ENCODE measurements around the gene DIDO1.

Gene DIDO1

GRCh38 chr20:62829231-62830230 is 96.8 kb downstream of the DIDO1 start:
- DNase-seq: no peak

- no peak for DNase-seq
Measured at GRCh38 chr20:62828511-62829230, 97.6 kb downstream of the DIDO1 start.

DNA sequence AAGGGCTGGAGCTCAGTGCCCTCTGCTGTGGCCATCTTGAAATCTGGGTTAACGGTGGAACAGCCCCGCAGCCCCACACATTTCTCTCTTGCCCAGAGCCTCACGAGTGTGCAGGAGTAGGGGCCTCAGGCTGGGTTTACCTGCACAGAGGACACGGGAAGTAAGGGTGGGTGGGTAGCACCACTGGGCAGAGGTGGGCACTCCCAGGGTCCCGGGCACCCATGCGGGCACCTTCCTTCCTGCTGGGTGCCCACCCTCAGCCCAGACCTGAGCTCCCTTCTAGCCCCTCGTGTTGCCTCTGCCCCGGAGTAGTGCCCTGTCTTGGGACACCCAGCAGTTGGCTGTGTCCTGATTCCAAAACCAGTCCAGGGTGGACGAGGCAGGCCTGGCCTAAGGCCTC is 98.3 kb downstream of the DIDO1 start:
- no peak for DNase-seq

Measured in activated CD8-positive, alpha-beta memory T cell treated with anti-CD3 and anti-CD28 coated beads, Interleukin-2, amount 50 U/mL, for 4 hours (primary cell).